GM23338 (cell line): ENCODE measurements around the gene FAM120AOS. TPM values are rescaled to one million over a fixed set of nuclear protein-coding genes. Genes with fewer than 3 reads are reported as not detected.

Experiments used
- ATAC-seq: fragments of 200-7000 bp; cut with Tn5 transposase; 3 replicates; pipeline ENCODE4 v1.9.1; 2020
- DNase-seq: peaks from one replicate; pipeline ENCODE4 v3.0.0-alpha.2; 2015; ENCODE audit warnings: low spot score
- H2AFZ ChIP-seq: fragments of 200-600 bp; sonication (generic); 2 replicates; pipeline ENCODE4 v1.8.0; 2016; ENCODE audit warnings: antibody characterized with exemption, mild to moderate bottlenecking, moderate library complexity
- H3F3A ChIP-seq: fragments of 200-600 bp; sonication (generic); replicated peaks from 2 replicates; pipeline ENCODE4 v1.8.0; 2017; ENCODE audit warnings: antibody characterized with exemption, mixed run types, low read depth
- H3K27ac ChIP-seq: fragments of 200-600 bp; sonication (generic); 2 replicates; pipeline ENCODE4 v1.6.1; 2016; ENCODE audit warnings: low read depth
- H3K27me3 ChIP-seq: fragments of 200-600 bp; sonication (generic); 2 replicates; pipeline ENCODE4 v1.8.0; 2016; ENCODE audit warnings: mild to moderate bottlenecking, mixed run types, moderate library complexity; ENCODE audit not compliant: insufficient read depth
- H3K36me3 ChIP-seq: fragments of 200-600 bp; sonication (generic); 2 replicates; pipeline ENCODE4 v1.8.0; 2016; ENCODE audit warnings: mild to moderate bottlenecking; ENCODE audit not compliant: insufficient read depth
- H3K4me1 ChIP-seq: fragments of 200-600 bp; sonication (generic); 2 replicates; pipeline ENCODE4 v1.8.0; 2016; ENCODE audit warnings: mild to moderate bottlenecking, moderate library complexity; ENCODE audit not compliant: insufficient read depth
- H3K4me2 ChIP-seq: fragments of 200-600 bp; sonication (generic); 2 replicates; pipeline ENCODE4 v1.7.1; 2017; ENCODE audit warnings: mixed run types
- H3K4me3 ChIP-seq: fragments of 200-600 bp; sonication (generic); 2 replicates; pipeline ENCODE4 v1.6.1; 2016; ENCODE audit warnings: mixed run types
- H3K79me2 ChIP-seq: fragments of 200-600 bp; sonication (generic); replicated peaks from 2 replicates; pipeline ENCODE4 v1.8.0; 2017; ENCODE audit warnings: mild to moderate bottlenecking; ENCODE audit not compliant: insufficient read depth
- H3K9me2 ChIP-seq: fragments of 200-600 bp; sonication (generic); 2 replicates; pipeline ENCODE4 v1.8.0; 2017; ENCODE audit not compliant: insufficient read depth
- H4K20me1 ChIP-seq: fragments of 200-600 bp; sonication (generic); replicated peaks from 2 replicates; pipeline ENCODE4 v1.8.0; 2017; ENCODE audit warnings: mild to moderate bottlenecking; ENCODE audit not compliant: insufficient read depth
- H3K27ac Mint-ChIP-seq: 2 replicates; pipeline ENCODE4 v1.8.0; 2020; ENCODE audit warnings: inconsistent platforms, mild to moderate bottlenecking, moderate library complexity, mixed read lengths
- H3K27me3 Mint-ChIP-seq: 3 replicates; pipeline ENCODE4 v1.8.0; 2022; ENCODE audit warnings: low read depth, mild to moderate bottlenecking, moderate library complexity, mixed read lengths, inconsistent platforms; ENCODE audit not compliant: insufficient read depth, poor library complexity
- H3K36me3 Mint-ChIP-seq: 3 replicates; pipeline ENCODE4 v1.8.0; 2021; ENCODE audit warnings: low read depth, mild to moderate bottlenecking, inconsistent platforms, moderate library complexity, mixed read lengths
- H3K4me1 Mint-ChIP-seq: 3 replicates; pipeline ENCODE4 v1.8.0; 2020; ENCODE audit warnings: mild to moderate bottlenecking, inconsistent platforms, mixed read lengths
- H3K4me3 Mint-ChIP-seq: 3 replicates; pipeline ENCODE4 v1.8.0; 2021; ENCODE audit warnings: moderate library complexity, mild to moderate bottlenecking, inconsistent platforms, mixed read lengths
- H3K9me3 Mint-ChIP-seq: 3 replicates; pipeline ENCODE4 v1.8.0; 2020; ENCODE audit warnings: moderate library complexity, mild to moderate bottlenecking, inconsistent platforms, mixed read lengths
- CREB1 ChIP-seq: fragments of 250-450 bp; sonication (Bioruptor Pico); IDR thresholded peaks from 2 replicates; pipeline ENCODE4 v1.5.0; 2020; ENCODE audit warnings: low read depth, mild to moderate bottlenecking, moderate library complexity
- EZH2 ChIP-seq: fragments of 200-600 bp; sonication (generic); IDR thresholded peaks from one replicate; pipeline ENCODE4 v1.8.0; 2017; ENCODE audit warnings: antibody characterized with exemption, mild to moderate bottlenecking, low read depth; ENCODE audit not compliant: unreplicated experiment
- EZH2phosphoT487 ChIP-seq: fragments of 200-600 bp; sonication (generic); IDR thresholded peaks from one replicate; pipeline ENCODE4 v1.8.1; 2018; ENCODE audit warnings: antibody characterized with exemption; ENCODE audit not compliant: unreplicated experiment
- POLR2AphosphoS5 ChIP-seq: IDR thresholded peaks from 2 replicates; pipeline ENCODE4 v1.6.1; 2016; ENCODE audit warnings: antibody characterized with exemption, low read depth
- STAT1 ChIP-seq: IDR thresholded peaks from one replicate; pipeline ENCODE4 v1.6.1; 2016; ENCODE audit warnings: antibody characterized with exemption; ENCODE audit not compliant: unreplicated experiment
- ZNF114 ChIP-seq: fragments of 250-450 bp; sonication (Bioruptor Pico); IDR thresholded peaks from 2 replicates; pipeline ENCODE4 v1.5.0; 2020; ENCODE audit warnings: mild to moderate bottlenecking, moderate library complexity
- ZNF331 ChIP-seq: fragments of 250-450 bp; sonication (Bioruptor Pico); IDR thresholded peaks from 2 replicates; pipeline ENCODE4 v1.5.0; 2020; ENCODE audit warnings: low read depth, mild to moderate bottlenecking, moderate library complexity
- polyA plus RNA-seq: library from polyadenylated mRNA; unstranded; fragments of >200 nt; fragmentation: Nextera tagmentation; extraction: Ambion mirVana; gene quantifications from 2 replicates; pipeline ENCODE4 v1.2.1, GENCODE V29; 2016
- total RNA-seq: library from RNA; depleted of rRNA; stranded (reverse); fragments of >200 nt; shearing (Covaris generic); gene quantifications from 2 replicates; pipeline ENCODE4 v1.2.3, GENCODE V29; 2014
- TF ChIP-seq, protein P1 (sequence below): IDR thresholded peaks from one replicate; pipeline ENCODE4 v1.6.1; 2018; ENCODE audit warnings: antibody characterized with exemption; ENCODE audit not compliant: unreplicated experiment
- TF ChIP-seq, protein P2 (sequence below): fragments of 250-450 bp; sonication (Bioruptor Pico); IDR thresholded peaks from 2 replicates; pipeline ENCODE4 v1.5.0; 2020; ENCODE audit warnings: mild to moderate bottlenecking, moderate library complexity

Gene FAM120AOS
- total and polyA plus RNA-seq, 2 experiments from 2014 or later = 31.5 to 40.4 TPM

DNA sequence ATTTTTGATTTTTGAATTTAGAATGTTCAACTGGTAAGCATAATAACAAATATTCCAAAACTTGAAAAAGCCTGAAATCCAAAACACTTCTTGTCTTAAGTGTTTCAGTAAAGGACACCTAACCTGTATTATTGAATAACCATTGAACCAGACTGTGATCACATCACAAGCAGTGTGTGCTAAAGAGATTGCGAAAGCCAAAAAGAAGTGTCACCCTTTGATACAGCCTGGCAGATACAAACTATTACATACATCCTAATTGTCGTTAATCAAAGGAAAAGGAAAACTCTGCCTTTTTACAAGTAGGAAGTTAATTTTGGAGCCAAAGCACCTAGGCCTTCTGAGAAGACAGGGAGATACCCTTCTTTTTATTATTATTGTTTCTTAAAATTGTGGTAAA lies 8.4 kb upstream of the FAM120AOS start:
- DNase-seq = no peak

More for the DNA sequence above, 8.4 kb upstream of the FAM120AOS start:
- Histone ChIP-seq H2AFZ (no peak overlapping the region), H3K36me3 (no peaks in the 10 kb centered on the region), H3K4me3 (no peak overlapping the region), H4K20me1 (peaks cover 18% of the 10 kb centered on the region), H3K79me2 (peaks cover 99% of the 10 kb centered on the region), H3K27me3 (no peaks in the 10 kb centered on the region), H3F3A (no peaks in the 10 kb centered on the region), H3K4me1 (peaks cover 67% of the 10 kb centered on the region), H3K9me2 (no peaks in the 10 kb centered on the region), H3K4me2 (no peak overlapping the region), H3K27ac (no peak overlapping the region)
- Mint-ChIP-seq H3K27me3 (peaks cover 2% of the 10 kb centered on the region), H3K4me1 (peaks cover 76% of the 10 kb centered on the region), H3K27ac (no peak overlapping the region), H3K4me3 (no peak overlapping the region), H3K9me3 (no peaks in the 10 kb centered on the region), H3K36me3 (peaks cover 3% of the 10 kb centered on the region; the same call in 1 of the 3 replicates)
- TF ChIP-seq STAT1 (no peak), ZNF331 (CRISPR knock-in tag) (no peak), EZH2phosphoT487 (no peak), CREB1 (CRISPR knock-in tag) (no peak), EZH2 (no peak), POLR2AphosphoS5 (no peak), ZNF114 (no peak)
- TF ChIP-seq, protein P1, sequence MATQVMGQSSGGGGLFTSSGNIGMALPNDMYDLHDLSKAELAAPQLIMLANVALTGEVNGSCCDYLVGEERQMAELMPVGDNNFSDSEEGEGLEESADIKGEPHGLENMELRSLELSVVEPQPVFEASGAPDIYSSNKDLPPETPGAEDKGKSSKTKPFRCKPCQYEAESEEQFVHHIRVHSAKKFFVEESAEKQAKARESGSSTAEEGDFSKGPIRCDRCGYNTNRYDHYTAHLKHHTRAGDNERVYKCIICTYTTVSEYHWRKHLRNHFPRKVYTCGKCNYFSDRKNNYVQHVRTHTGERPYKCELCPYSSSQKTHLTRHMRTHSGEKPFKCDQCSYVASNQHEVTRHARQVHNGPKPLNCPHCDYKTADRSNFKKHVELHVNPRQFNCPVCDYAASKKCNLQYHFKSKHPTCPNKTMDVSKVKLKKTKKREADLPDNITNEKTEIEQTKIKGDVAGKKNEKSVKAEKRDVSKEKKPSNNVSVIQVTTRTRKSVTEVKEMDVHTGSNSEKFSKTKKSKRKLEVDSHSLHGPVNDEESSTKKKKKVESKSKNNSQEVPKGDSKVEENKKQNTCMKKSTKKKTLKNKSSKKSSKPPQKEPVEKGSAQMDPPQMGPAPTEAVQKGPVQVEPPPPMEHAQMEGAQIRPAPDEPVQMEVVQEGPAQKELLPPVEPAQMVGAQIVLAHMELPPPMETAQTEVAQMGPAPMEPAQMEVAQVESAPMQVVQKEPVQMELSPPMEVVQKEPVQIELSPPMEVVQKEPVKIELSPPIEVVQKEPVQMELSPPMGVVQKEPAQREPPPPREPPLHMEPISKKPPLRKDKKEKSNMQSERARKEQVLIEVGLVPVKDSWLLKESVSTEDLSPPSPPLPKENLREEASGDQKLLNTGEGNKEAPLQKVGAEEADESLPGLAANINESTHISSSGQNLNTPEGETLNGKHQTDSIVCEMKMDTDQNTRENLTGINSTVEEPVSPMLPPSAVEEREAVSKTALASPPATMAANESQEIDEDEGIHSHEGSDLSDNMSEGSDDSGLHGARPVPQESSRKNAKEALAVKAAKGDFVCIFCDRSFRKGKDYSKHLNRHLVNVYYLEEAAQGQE = no peak
- TF ChIP-seq, protein P2, sequence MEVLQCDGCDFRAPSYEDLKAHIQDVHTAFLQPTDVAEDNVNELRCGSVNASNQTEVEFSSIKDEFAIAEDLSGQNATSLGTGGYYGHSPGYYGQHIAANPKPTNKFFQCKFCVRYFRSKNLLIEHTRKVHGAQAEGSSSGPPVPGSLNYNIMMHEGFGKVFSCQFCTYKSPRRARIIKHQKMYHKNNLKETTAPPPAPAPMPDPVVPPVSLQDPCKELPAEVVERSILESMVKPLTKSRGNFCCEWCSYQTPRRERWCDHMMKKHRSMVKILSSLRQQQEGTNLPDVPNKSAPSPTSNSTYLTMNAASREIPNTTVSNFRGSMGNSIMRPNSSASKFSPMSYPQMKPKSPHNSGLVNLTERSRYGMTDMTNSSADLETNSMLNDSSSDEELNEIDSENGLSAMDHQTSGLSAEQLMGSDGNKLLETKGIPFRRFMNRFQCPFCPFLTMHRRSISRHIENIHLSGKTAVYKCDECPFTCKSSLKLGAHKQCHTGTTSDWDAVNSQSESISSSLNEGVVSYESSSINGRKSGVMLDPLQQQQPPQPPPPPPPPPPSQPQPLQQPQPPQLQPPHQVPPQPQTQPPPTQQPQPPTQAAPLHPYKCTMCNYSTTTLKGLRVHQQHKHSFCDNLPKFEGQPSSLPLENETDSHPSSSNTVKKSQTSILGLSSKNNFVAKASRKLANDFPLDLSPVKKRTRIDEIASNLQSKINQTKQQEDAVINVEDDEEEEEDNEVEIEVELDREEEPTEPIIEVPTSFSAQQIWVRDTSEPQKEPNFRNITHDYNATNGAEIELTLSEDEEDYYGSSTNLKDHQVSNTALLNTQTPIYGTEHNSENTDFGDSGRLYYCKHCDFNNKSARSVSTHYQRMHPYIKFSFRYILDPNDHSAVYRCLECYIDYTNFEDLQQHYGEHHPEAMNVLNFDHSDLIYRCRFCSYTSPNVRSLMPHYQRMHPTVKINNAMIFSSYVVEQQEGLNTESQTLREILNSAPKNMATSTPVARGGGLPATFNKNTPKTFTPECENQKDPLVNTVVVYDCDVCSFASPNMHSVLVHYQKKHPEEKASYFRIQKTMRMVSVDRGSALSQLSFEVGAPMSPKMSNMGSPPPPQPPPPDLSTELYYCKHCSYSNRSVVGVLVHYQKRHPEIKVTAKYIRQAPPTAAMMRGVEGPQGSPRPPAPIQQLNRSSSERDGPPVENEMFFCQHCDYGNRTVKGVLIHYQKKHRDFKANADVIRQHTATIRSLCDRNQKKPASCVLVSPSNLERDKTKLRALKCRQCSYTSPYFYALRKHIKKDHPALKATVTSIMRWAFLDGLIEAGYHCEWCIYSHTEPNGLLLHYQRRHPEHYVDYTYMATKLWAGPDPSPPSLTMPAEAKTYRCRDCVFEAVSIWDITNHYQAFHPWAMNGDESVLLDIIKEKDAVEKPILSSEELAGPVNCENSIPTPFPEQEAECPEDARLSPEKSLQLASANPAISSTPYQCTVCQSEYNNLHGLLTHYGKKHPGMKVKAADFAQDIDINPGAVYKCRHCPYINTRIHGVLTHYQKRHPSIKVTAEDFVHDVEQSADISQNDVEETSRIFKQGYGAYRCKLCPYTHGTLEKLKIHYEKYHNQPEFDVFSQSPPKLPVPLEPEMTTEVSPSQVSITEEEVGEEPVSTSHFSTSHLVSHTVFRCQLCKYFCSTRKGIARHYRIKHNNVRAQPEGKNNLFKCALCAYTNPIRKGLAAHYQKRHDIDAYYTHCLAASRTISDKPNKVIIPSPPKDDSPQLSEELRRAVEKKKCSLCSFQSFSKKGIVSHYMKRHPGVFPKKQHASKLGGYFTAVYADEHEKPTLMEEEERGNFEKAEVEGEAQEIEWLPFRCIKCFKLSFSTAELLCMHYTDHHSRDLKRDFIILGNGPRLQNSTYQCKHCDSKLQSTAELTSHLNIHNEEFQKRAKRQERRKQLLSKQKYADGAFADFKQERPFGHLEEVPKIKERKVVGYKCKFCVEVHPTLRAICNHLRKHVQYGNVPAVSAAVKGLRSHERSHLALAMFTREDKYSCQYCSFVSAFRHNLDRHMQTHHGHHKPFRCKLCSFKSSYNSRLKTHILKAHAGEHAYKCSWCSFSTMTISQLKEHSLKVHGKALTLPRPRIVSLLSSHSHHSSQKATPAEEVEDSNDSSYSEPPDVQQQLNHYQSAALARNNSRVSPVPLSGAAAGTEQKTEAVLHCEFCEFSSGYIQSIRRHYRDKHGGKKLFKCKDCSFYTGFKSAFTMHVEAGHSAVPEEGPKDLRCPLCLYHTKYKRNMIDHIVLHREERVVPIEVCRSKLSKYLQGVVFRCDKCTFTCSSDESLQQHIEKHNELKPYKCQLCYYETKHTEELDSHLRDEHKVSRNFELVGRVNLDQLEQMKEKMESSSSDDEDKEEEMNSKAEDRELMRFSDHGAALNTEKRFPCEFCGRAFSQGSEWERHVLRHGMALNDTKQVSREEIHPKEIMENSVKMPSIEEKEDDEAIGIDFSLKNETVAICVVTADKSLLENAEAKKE (CRISPR knock-in tag) = no peak
- no peak for ATAC-seq
